Body of pancreas (tissue), 4 donors: ENCODE results near the gene KRT222.

ENCODE experiments used
- POLR2A ChIP-seq, 3 donors: fragments of 450-650 bp; IDR thresholded peaks; one replicate each; pipeline ENCODE4 v1.6.1; 2016; ENCODE audit warnings: antibody characterized with exemption in 3 of 3, mild to moderate bottlenecking in 2 of 3
- TF ChIP-seq, protein P1 (sequence below), 7 experiments: fragments of 450-650 bp in 4 of 7; fragments of 200-600 bp in 3 of 7; sonication (generic) in 3 of 7; IDR thresholded peaks; one replicate each; pipeline ENCODE4 v1.5.1; 2016 to 2019; ENCODE audit warnings: antibody characterized with exemption in 7 of 7

DNA sequence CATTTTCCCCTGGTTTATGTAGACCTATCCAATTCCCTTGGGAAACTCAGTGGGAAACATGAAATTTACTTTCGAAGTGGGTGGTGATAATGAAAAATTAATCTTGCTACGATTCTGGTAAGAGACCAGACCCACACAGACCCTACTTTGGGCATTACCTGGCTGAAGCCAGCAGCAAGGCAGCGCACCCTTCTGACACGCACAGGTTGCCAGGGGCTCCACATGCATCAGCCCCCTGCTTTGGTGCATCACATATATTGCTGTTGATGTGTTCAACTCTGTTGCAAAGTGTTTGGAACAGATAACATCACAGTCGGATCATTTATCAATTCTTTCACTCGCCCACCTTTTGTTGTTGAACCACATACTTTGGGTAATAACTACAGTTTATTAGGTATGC, 44.0 kb downstream of the KRT222 start:
- TF ChIP-seq, protein P1, sequence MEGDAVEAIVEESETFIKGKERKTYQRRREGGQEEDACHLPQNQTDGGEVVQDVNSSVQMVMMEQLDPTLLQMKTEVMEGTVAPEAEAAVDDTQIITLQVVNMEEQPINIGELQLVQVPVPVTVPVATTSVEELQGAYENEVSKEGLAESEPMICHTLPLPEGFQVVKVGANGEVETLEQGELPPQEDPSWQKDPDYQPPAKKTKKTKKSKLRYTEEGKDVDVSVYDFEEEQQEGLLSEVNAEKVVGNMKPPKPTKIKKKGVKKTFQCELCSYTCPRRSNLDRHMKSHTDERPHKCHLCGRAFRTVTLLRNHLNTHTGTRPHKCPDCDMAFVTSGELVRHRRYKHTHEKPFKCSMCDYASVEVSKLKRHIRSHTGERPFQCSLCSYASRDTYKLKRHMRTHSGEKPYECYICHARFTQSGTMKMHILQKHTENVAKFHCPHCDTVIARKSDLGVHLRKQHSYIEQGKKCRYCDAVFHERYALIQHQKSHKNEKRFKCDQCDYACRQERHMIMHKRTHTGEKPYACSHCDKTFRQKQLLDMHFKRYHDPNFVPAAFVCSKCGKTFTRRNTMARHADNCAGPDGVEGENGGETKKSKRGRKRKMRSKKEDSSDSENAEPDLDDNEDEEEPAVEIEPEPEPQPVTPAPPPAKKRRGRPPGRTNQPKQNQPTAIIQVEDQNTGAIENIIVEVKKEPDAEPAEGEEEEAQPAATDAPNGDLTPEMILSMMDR (IDR thresholded peaks at IDR 0.05), result no peak
- no peak for TF ChIP-seq POLR2A (IDR thresholded peaks at IDR 0.05)
